K562 (cell line): ENCODE results near the gene ARHGAP23. TPM values are rescaled to one million over a fixed set of nuclear protein-coding genes. Genes with fewer than 3 reads are reported as not detected.

ENCODE experiments used
- CTBP1 ChIP-seq: fragments of 450-650 bp; IDR thresholded peaks from 2 replicates; pipeline ENCODE4 v1.6.1; 2016; ENCODE audit warnings: borderline replicate concordance
- EGR1 ChIP-seq: fragments of 450-650 bp; conservative IDR thresholded peaks from 2 replicates; pipeline ENCODE4 v1.6.1; 2017; ENCODE audit warnings: mild to moderate bottlenecking
- MAZ ChIP-seq, 2 experiments: fragments of 450-650 bp in 1 of 2; sonication (generic) in 1 of 2; formaldehyde crosslinking; IDR thresholded peaks in 1 of 2; conservative IDR thresholded peaks in 1 of 2; 2 replicates each; pipeline versions ENCODE4 v1.4.0 to v1.5.0; 2020; ENCODE audit warnings: mild to moderate bottlenecking in 1 of 2, missing genetic modification reagents in 1 of 2
- NBN ChIP-seq: fragments of 450-650 bp; IDR thresholded peaks from 2 replicates; pipeline ENCODE4 v1.6.1; 2016; ENCODE audit warnings: low read depth, mild to moderate bottlenecking
- PHF21A ChIP-seq: fragments of 450-650 bp; IDR thresholded peaks from 2 replicates; pipeline ENCODE4 v1.6.1; 2017; ENCODE audit warnings: low read depth, borderline replicate concordance
- PRPF4 ChIP-seq: fragments of 200-400 bp; formaldehyde crosslinking; IDR thresholded peaks from one replicate; pipeline ENCODE4 v1.6.1; 2017; ENCODE audit warnings: low read length, low read depth, mild to moderate bottlenecking; ENCODE audit not compliant: insufficient read depth, poor library complexity, severe bottlenecking
- PTBP1 ChIP-seq: fragments of 200-400 bp; formaldehyde crosslinking; IDR thresholded peaks from 2 replicates; pipeline ENCODE4 v1.6.1; 2017; ENCODE audit warnings: low read depth, low read length
- PTTG1 ChIP-seq: fragments of 450-650 bp; IDR thresholded peaks from 2 replicates; pipeline ENCODE4 v1.6.1; 2016; ENCODE audit warnings: low read depth, mild to moderate bottlenecking, missing genetic modification characterization, missing compliant biosample characterization
- PYGO2 ChIP-seq: fragments of 450-650 bp; IDR thresholded peaks from 2 replicates; pipeline ENCODE4 v1.6.1; 2016; ENCODE audit warnings: mild to moderate bottlenecking, missing genetic modification characterization, moderate library complexity, missing compliant biosample characterization
- RAD21 ChIP-seq, 2 experiments: fragments of 250-450 bp in 1 of 2; fragments of 450-650 bp in 1 of 2; sonication (Bioruptor Pico) in 1 of 2; formaldehyde crosslinking in 1 of 2; IDR thresholded peaks in 1 of 2; conservative IDR thresholded peaks in 1 of 2; 2 replicates each; pipeline versions ENCODE4 v1.4.0 to v1.8.0; 2020 to 2022; ENCODE audit warnings: mild to moderate bottlenecking in 2 of 2, moderate library complexity in 1 of 2
- RB1 ChIP-seq: fragments of 450-650 bp; IDR thresholded peaks from 2 replicates; pipeline ENCODE4 v1.6.1; 2017; ENCODE audit warnings: low read depth, mild to moderate bottlenecking
- SIN3A ChIP-seq, 2 experiments: fragments of 150-350 bp in 1 of 2; IDR thresholded peaks; 2 replicates each; pipeline ENCODE4 v1.6.1; 2011 to 2016; ENCODE audit warnings: borderline replicate concordance in 2 of 2, low read depth in 2 of 2, low read length in 2 of 2, mild to moderate bottlenecking in 2 of 2, moderate library complexity in 2 of 2; ENCODE audit not compliant: control insufficient read depth in 1 of 2
- STAT5A ChIP-seq: IDR thresholded peaks from 2 replicates; pipeline ENCODE4 v1.6.1; 2012; ENCODE audit warnings: low read length, inconsistent platforms, borderline replicate concordance
- TFAM ChIP-seq: fragments of 250-450 bp; sonication (Bioruptor Pico); conservative IDR thresholded peaks from 2 replicates; pipeline ENCODE4 v1.5.0; 2021; ENCODE audit warnings: mild to moderate bottlenecking, moderate library complexity
- ZNF239 ChIP-seq: fragments of 250-450 bp; sonication (Bioruptor Pico); IDR thresholded peaks from 2 replicates; pipeline ENCODE4 v1.4.0; 2020; ENCODE audit warnings: mild to moderate bottlenecking
- ZNF274 ChIP-seq: IDR thresholded peaks from 2 replicates; pipeline ENCODE4 v1.6.1; 2011; ENCODE audit warnings: low read depth, mild to moderate bottlenecking, low read length, moderate library complexity, borderline replicate concordance
- ZNF3 ChIP-seq: fragments of 250-450 bp; sonication (Bioruptor Pico); IDR thresholded peaks from 2 replicates; pipeline ENCODE4 v1.5.0; 2021; ENCODE audit warnings: mild to moderate bottlenecking, moderate library complexity
- ZNF586 ChIP-seq: fragments of 450-650 bp; formaldehyde crosslinking; conservative IDR thresholded peaks from 2 replicates; pipeline ENCODE4 v1.4.0; 2020; ENCODE audit warnings: mild to moderate bottlenecking, moderate library complexity
- polyA plus RNA-seq, 8 experiments: library from polyadenylated mRNA; depleted of rRNA in 4 of 8; stranded (reverse) in 5 of 8; unstranded in 3 of 8; fragments of >200 nt; fragmentation: Nextera tagmentation in 2 of 8; fragmentation: Illumina TruSeq in 1 of 8; extraction: Ambion mirVana in 2 of 8; extraction: Trizol in 1 of 8; gene quantifications; 2 replicates each; pipeline versions ENCODE4 v1.2.1 to v1.2.3, GENCODE V29; 2011 to 2014; ENCODE audit warnings: inconsistent platforms in 1 of 8, missing spikeins in 1 of 8
- total RNA-seq, 7 experiments: library from RNA; depleted of rRNA in 6 of 7; stranded (reverse); fragments of >200 nt in 6 of 7; fragmentation: Illumina TruSeq in 2 of 7; extraction: Trizol in 2 of 7; gene quantifications; 2 replicates each; pipeline versions ENCODE4 v1.2.1 to v1.2.3, GENCODE V29; 2011 to 2021; ENCODE audit warnings: low replicate concordance in 1 of 7
- TF ChIP-seq, protein P1 (sequence below): fragments of 250-450 bp; sonication (Bioruptor Pico); IDR thresholded peaks from 2 replicates; pipeline ENCODE4 v1.4.0; 2020; ENCODE audit warnings: mild to moderate bottlenecking, moderate library complexity
- TF ChIP-seq, protein P2 (sequence below), 2 experiments: fragments of 150-350 bp in 1 of 2; IDR thresholded peaks; 2 replicates each; pipeline ENCODE4 v1.6.1; 2012 to 2016; ENCODE audit warnings: low read depth in 2 of 2, low read length in 2 of 2, mild to moderate bottlenecking in 1 of 2, moderate library complexity in 1 of 2

ARHGAP23 gene
- total and polyA plus RNA-seq, 9 of the 15 experiments (the other 6 are each of a cell fraction or from before 2014, with no cell fraction given) = 0.01 to 2.7 (median 0.70) TPM

DNA sequence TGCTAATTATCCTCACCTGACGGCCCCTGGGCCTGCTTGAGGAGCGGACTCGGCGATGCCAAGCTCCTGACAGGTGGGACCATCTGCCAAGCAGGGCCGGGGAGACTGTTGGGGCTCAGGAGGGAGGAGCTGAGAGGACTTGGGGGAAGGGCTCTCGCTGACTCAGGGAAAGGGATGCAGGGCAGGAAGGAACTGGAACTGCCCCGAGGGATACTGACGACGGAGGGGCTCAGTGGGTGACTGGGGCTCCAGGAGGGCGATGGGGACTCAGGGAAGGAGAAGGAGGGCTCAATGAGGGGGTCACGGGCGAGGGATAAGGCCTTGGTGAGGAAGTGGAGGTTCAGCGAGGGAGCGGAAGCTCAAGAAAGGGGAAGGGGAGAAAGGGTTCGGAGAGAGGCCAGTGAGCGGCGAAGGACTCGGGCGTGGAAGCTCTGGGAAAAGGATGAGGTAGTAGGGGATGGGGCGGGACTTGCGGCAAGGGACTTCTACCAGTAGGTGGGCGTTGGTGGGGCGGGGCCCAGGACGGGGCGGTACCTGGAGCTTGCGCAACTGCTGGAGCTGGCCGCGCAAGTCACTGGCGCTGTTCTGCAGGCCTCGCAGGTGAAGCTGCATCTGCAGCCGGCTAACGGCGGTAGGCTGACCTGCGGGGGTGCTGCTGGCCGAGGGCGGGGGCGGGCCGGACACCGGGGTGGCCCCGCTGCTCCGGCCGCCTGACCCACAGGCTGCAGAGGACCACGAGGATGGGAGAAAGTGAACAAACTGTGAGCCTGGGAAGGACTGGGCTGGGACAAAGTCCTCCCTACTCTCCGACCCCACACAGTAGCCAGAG is 131.0 kb downstream of the ARHGAP23 start (continued):
- TF ChIP-seq, protein P1, sequence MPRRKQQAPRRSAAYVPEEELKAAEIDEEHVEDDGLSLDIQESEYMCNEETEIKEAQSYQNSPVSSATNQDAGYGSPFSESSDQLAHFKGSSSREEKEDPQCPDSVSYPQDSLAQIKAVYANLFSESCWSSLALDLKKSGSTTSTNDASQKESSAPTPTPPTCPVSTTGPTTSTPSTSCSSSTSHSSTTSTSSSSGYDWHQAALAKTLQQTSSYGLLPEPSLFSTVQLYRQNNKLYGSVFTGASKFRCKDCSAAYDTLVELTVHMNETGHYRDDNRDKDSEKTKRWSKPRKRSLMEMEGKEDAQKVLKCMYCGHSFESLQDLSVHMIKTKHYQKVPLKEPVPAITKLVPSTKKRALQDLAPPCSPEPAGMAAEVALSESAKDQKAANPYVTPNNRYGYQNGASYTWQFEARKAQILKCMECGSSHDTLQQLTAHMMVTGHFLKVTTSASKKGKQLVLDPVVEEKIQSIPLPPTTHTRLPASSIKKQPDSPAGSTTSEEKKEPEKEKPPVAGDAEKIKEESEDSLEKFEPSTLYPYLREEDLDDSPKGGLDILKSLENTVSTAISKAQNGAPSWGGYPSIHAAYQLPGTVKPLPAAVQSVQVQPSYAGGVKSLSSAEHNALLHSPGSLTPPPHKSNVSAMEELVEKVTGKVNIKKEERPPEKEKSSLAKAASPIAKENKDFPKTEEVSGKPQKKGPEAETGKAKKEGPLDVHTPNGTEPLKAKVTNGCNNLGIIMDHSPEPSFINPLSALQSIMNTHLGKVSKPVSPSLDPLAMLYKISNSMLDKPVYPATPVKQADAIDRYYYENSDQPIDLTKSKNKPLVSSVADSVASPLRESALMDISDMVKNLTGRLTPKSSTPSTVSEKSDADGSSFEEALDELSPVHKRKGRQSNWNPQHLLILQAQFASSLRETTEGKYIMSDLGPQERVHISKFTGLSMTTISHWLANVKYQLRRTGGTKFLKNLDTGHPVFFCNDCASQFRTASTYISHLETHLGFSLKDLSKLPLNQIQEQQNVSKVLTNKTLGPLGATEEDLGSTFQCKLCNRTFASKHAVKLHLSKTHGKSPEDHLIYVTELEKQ (CRISPR knock-in tag) = no peak
- TF ChIP-seq NBN (no peak), PHF21A (no peak), ZNF3 (CRISPR knock-in tag) (no peak), ZNF586 (CRISPR knock-in tag) (no peak), PTTG1 (tag) (no peak), MAZ (CRISPR knock-in tag; conservative IDR thresholded peaks at IDR 0.05 in 1 of 2, IDR thresholded peaks at IDR 0.05 in 1 of 2) (no peak), STAT5A (no peak), TFAM (CRISPR knock-in tag) (no peak), PTBP1 (no peak), PYGO2 (no peak), ZNF274 (0 out of 2 replicates have a peak, but pooled peaks have one; percentile 8), CTBP1 (peak; percentile 54; the same call in 1 of the 2 replicates), ZNF239 (CRISPR knock-in tag) (no peak), EGR1 (peak; percentile 92), RAD21 (CRISPR knock-in tag; conservative IDR thresholded peaks at IDR 0.05 in 1 of 2, IDR thresholded peaks at IDR 0.05 in 1 of 2) (no peak), RB1 (peak; percentile 51), SIN3A (IDR thresholded peaks at IDR 0.05; ENCODE audit: borderline replicate concordance in 2 of 2, control insufficient read depth in 1 of 2, low read depth in 2 of 2, low read length in 2 of 2) (no peak), PRPF4 (no peak)
- TF ChIP-seq, protein P2, sequence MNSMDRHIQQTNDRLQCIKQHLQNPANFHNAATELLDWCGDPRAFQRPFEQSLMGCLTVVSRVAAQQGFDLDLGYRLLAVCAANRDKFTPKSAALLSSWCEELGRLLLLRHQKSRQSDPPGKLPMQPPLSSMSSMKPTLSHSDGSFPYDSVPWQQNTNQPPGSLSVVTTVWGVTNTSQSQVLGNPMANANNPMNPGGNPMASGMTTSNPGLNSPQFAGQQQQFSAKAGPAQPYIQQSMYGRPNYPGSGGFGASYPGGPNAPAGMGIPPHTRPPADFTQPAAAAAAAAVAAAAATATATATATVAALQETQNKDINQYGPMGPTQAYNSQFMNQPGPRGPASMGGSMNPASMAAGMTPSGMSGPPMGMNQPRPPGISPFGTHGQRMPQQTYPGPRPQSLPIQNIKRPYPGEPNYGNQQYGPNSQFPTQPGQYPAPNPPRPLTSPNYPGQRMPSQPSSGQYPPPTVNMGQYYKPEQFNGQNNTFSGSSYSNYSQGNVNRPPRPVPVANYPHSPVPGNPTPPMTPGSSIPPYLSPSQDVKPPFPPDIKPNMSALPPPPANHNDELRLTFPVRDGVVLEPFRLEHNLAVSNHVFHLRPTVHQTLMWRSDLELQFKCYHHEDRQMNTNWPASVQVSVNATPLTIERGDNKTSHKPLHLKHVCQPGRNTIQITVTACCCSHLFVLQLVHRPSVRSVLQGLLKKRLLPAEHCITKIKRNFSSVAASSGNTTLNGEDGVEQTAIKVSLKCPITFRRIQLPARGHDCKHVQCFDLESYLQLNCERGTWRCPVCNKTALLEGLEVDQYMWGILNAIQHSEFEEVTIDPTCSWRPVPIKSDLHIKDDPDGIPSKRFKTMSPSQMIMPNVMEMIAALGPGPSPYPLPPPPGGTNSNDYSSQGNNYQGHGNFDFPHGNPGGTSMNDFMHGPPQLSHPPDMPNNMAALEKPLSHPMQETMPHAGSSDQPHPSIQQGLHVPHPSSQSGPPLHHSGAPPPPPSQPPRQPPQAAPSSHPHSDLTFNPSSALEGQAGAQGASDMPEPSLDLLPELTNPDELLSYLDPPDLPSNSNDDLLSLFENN (IDR thresholded peaks at IDR 0.05; ENCODE audit: low read depth in 2 of 2, low read length in 2 of 2) = no peak
